Measurements from ENCODE around the gene XRCC3. TPM values are rescaled to one million over a fixed set of nuclear protein-coding genes. Genes with fewer than 3 reads are reported as not detected.

XRCC3 gene
- total and polyA plus RNA-seq, 2 of the 8 experiments (the other 6 are each of a cell fraction or from before 2014, with no cell fraction given) = 36.9 to 41.8 TPM

DNA sequence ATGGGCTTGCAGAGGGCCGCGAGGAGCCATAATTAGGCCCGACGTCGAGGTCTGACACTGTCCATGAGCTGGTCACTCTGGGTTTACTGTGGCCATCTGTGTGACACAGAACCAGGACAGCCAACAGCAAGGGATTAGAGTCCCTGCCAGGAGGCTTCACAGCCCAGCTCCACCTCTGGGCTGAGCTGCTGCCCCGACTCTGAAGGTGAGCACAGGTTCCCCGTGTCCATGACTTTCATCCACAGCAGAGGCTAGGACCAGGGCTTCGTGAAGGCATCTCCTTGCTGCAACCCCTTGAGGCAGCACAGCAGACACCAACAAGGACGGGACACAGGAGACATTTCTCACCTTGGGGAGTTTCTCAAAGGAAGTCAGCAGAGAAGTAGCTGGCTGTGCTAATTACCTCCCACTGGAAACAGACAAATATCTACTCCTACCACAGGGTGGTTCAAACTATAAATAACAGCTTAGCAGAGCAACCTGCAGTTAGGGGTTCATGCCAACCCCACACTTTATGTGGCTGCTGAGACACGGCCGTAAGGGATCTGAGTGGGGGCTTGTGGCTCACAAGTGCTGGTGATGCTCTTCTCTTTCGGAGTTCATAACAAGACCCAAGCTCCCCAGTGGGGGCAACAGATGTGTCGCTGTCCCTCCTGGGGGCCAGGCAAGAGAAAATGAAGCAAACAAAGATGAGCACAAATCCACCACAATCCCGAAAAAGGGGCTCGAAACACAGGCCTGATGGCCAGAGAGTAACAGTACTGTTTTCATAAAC is 29.6 kb upstream of the XRCC3 start:
- Histone ChIP-seq H3K56ac (replicated peaks; ENCODE audit: insufficient read length, low read depth, low read length) (no peak overlapping the region), H3K9ac (replicated peaks in 1 of 4; ENCODE audit: extremely low read depth in 1 of 4, low read depth in 3 of 4, low read length in 3 of 4) (no peak overlapping the region), H3K27ac (ENCODE audit: low read depth, low read length) (no peak overlapping the region), H3K4ac (replicated peaks; ENCODE audit: insufficient read length, low read depth, low read length) (no peak overlapping the region), H4K8ac (ENCODE audit: extremely low read depth, insufficient read depth, low read length) (no peak overlapping the region), H4K91ac (replicated peaks; ENCODE audit: insufficient read length, low read length) (no peak overlapping the region), H3K36me3 (ENCODE audit: control insufficient read depth in 2 of 4, insufficient read depth in 4 of 4, low read length in 3 of 4) (no peaks in the 10 kb centered on the region; a peak in 2 of 8 replicates), H3K79me2 (ENCODE audit: control insufficient read depth in 1 of 2, insufficient read depth in 2 of 2, low read length in 2 of 2) (no peaks in the 10 kb centered on the region), H3K23ac (ENCODE audit: insufficient read length) (no peak overlapping the region), H3K4me2 (ENCODE audit: insufficient read depth in 1 of 2, low read depth in 2 of 2, low read length in 2 of 2) (no peak overlapping the region), H2BK120ac (replicated peaks; ENCODE audit: low read depth, low read length) (no peak overlapping the region), H3K4me3 (ENCODE audit: extremely low read depth in 1 of 4, insufficient read depth in 2 of 4, low read depth in 3 of 4, low read length in 4 of 4) (no peak overlapping the region), H3K9me3 (ENCODE audit: insufficient read depth in 2 of 2, low read depth in 1 of 2, low read length in 1 of 2) (no peaks in the 10 kb centered on the region), H3K23me2 (ENCODE audit: low read depth, low read length) (no peaks in the 10 kb centered on the region), H3K18ac (ENCODE audit: extremely low read depth, low read length) (no peak overlapping the region), H3K4me1 (replicated peaks in 1 of 4; ENCODE audit: control insufficient read depth in 3 of 4, insufficient read depth in 4 of 4, low read length in 3 of 4) (peaks cover 0 to 3% (median under 1%) of the 10 kb centered on the region in 4 experiments; a peak in 2 of 7 replicates), H4K5ac (ENCODE audit: insufficient read length, low read depth, low read length) (no peak overlapping the region), H2AFZ (ENCODE audit: low read length) (no peak overlapping the region), H2BK5ac (ENCODE audit: low read depth, low read length) (no peak overlapping the region), H2BK12ac (ENCODE audit: low read depth, low read length) (no peak overlapping the region), H3K14ac (ENCODE audit: insufficient read length) (no peak overlapping the region), H3K27me3 (replicated peaks in 1 of 4; ENCODE audit: control insufficient read depth in 3 of 4, extremely low read depth in 1 of 4, insufficient read depth in 3 of 4, low read length in 3 of 4) (no peaks in the 10 kb centered on the region; a peak in 1 of 7 replicates), H4K20me1 (replicated peaks in 1 of 2; ENCODE audit: control insufficient read depth in 1 of 2, insufficient read depth in 2 of 2, low read length in 2 of 2) (peaks cover 0 to 2% of the 10 kb centered on the region in 2 experiments), H2BK20ac (ENCODE audit: low read length) (no peak overlapping the region), H2BK15ac (ENCODE audit: low read length) (no peak overlapping the region), H3K79me1 (ENCODE audit: low read depth, low read length) (no peaks in the 10 kb centered on the region), H2AK5ac (ENCODE audit: low read depth, low read length) (no peak overlapping the region)
- DNase-seq (ENCODE audit: low read depth in 1 of 2, low spot score in 2 of 2) (no peak), FAIRE-seq (no peak)
- TF ChIP-seq CBX8 (IDR thresholded peaks at IDR 0.05; ENCODE audit: borderline replicate concordance, low read depth, low read length) (no peak), SP2 (IDR thresholded peaks at IDR 0.05; ENCODE audit: low read length) (no peak), RXRA (IDR thresholded peaks at IDR 0.05; ENCODE audit: insufficient read depth, low read depth, low read length) (no peak), SIX5 (IDR thresholded peaks at IDR 0.05; ENCODE audit: low read depth, low read length) (no peak), NRF1 (IDR thresholded peaks at IDR 0.05; ENCODE audit: low read depth, low read length) (no peak), BRCA1 (IDR thresholded peaks at IDR 0.05; ENCODE audit: low read depth, low read length) (no peak), TAF7 (optimal IDR thresholded peaks at IDR 0.05; ENCODE audit: borderline replicate concordance, low read depth, low read length) (no peak), SP4 (IDR thresholded peaks at IDR 0.05; ENCODE audit: low read length) (no peak)
- TF ChIP-seq, protein P1, sequence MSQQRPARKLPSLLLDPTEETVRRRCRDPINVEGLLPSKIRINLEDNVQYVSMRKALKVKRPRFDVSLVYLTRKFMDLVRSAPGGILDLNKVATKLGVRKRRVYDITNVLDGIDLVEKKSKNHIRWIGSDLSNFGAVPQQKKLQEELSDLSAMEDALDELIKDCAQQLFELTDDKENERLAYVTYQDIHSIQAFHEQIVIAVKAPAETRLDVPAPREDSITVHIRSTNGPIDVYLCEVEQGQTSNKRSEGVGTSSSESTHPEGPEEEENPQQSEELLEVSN (IDR thresholded peaks at IDR 0.05) = no peak
- WGBS, 2 experiments (ENCODE audit: extremely low coverage in 1 of 2, insufficient coverage in 1 of 2, insufficient read length in 1 of 2, insufficient replicate concordance in 2 of 2, low coverage in 1 of 2, low lambda C conversion rate in 2 of 2, missing lambda C conversion rate in 1 of 2) = 89% methylated on average over 15 of the region's 15 CpGs; no CpG with 5 or more reads in 1 of the 2 experiments
- ChIA-PET POLR2A (ENCODE audit: partially characterized antibody) (interaction anchor here (1.1 to 2.2 kb wide), 3 partner anchors 9 to 29 kb away, joined by 3 to 6 read pairs (median 5); partner anchors contain the start of genes XRCC3 and ZFYVE21), CTCF (ENCODE audit: partially characterized antibody) (interaction anchor here (0.6 to 1.9 kb wide), 6 partner anchors 9 to 248 kb away, joined by 3 to 5 read pairs (median 4); no protein-coding TSS in a partner anchor)

All from H1 (cell line).